KMS-11 (cell line): ENCODE measurements around the gene MUC5AC.

ENCODE experiments used
- H2AFZ ChIP-seq: fragments of 200-600 bp; sonication (generic); 2 replicates; pipeline ENCODE4 v1.6.1; 2016; ENCODE audit warnings: antibody characterized with exemption, mixed run types, low read depth
- H3K27ac ChIP-seq: fragments of 200-600 bp; sonication (generic); 2 replicates; pipeline ENCODE4 v1.6.1; 2016; ENCODE audit warnings: mild to moderate bottlenecking, mixed run types
- H3K27me3 ChIP-seq: fragments of 200-600 bp; sonication (generic); 2 replicates; pipeline ENCODE4 v1.6.1; 2017; ENCODE audit warnings: mild to moderate bottlenecking, low read depth, mixed run types, moderate library complexity; ENCODE audit not compliant: insufficient read depth
- H3K36me3 ChIP-seq: fragments of 200-600 bp; sonication (generic); 2 replicates; pipeline ENCODE4 v1.6.1; 2017; ENCODE audit warnings: mild to moderate bottlenecking, mixed run types; ENCODE audit not compliant: insufficient read depth
- H3K4me1 ChIP-seq: fragments of 200-600 bp; sonication (generic); 2 replicates; pipeline ENCODE4 v1.6.1; 2016; ENCODE audit warnings: mild to moderate bottlenecking, low read depth, mixed run types; ENCODE audit not compliant: poor library complexity, severe bottlenecking
- H3K4me2 ChIP-seq: fragments of 200-600 bp; sonication (generic); 2 replicates; pipeline ENCODE4 v1.7.0; 2016; ENCODE audit warnings: mild to moderate bottlenecking, mixed run types
- H3K4me3 ChIP-seq: fragments of 200-600 bp; sonication (generic); IDR thresholded peaks from 2 replicates; pipeline ENCODE4 v1.6.1; 2017; ENCODE audit warnings: low read depth, low read length, mixed read lengths; ENCODE audit not compliant: insufficient read depth
- H3K79me2 ChIP-seq: fragments of 200-600 bp; sonication (generic); 2 replicates; pipeline ENCODE4 v1.6.1; 2016; ENCODE audit warnings: low read depth, mixed run types; ENCODE audit not compliant: insufficient read depth
- H3K9ac ChIP-seq: fragments of 200-600 bp; sonication (generic); 2 replicates; pipeline ENCODE4 v1.6.1; 2016; ENCODE audit warnings: mild to moderate bottlenecking, mixed run types
- H4K20me1 ChIP-seq: fragments of 200-600 bp; sonication (generic); 2 replicates; pipeline ENCODE4 v1.6.1; 2016; ENCODE audit warnings: mild to moderate bottlenecking, mixed run types; ENCODE audit not compliant: insufficient read depth
- CTCF ChIP-seq: fragments of 200-600 bp; sonication (generic); conservative IDR thresholded peaks from 2 replicates; pipeline ENCODE4 v1.6.1; 2017; ENCODE audit warnings: low read depth, mild to moderate bottlenecking, antibody characterized with exemption, low read length, moderate library complexity, mixed read lengths

The MUC5AC gene

GRCh38 chr11:1119604-1120146, 38.1 kb upstream of the MUC5AC start:
- Histone ChIP-seq H3K27me3 (peaks cover 71% of the 10 kb centered on the region), H3K4me2 (no peak overlapping the region), H3K79me2 (no peaks in the 10 kb centered on the region), H3K4me1 (no peaks in the 10 kb centered on the region), H3K36me3 (no peaks in the 10 kb centered on the region), H4K20me1 (no peaks in the 10 kb centered on the region), H2AFZ (no peak overlapping the region), H3K4me3 (no peak overlapping the region), H3K9ac (no peak overlapping the region), H3K27ac (no peak overlapping the region)
- no peak for TF ChIP-seq CTCF

GRCh38 chr11:1120532-1121330, 37.0 kb upstream of the MUC5AC start:
- Histone ChIP-seq H3K36me3 (no peaks in the 10 kb centered on the region), H3K4me1 (no peaks in the 10 kb centered on the region), H3K4me2 (no peak overlapping the region), H2AFZ (no peak overlapping the region), H3K79me2 (no peaks in the 10 kb centered on the region), H3K9ac (no peak overlapping the region), H3K4me3 (no peak overlapping the region), H3K27ac (no peak overlapping the region), H3K27me3 (peaks cover 63% of the 10 kb centered on the region), H4K20me1 (no peaks in the 10 kb centered on the region)
- TF ChIP-seq CTCF: no peak

GRCh38 chr11:1121331-1121812, 36.4 kb upstream of the MUC5AC start:
- Histone ChIP-seq H3K9ac (no peak overlapping the region), H2AFZ (no peak overlapping the region), H3K4me3 (no peak overlapping the region), H3K27me3 (peaks cover 58% of the 10 kb centered on the region), H3K4me1 (no peaks in the 10 kb centered on the region), H4K20me1 (no peaks in the 10 kb centered on the region), H3K36me3 (no peaks in the 10 kb centered on the region), H3K27ac (no peak overlapping the region), H3K4me2 (no peak overlapping the region), H3K79me2 (no peaks in the 10 kb centered on the region)
- no peak for TF ChIP-seq CTCF

GRCh38 chr11:1121813-1122663, 35.7 kb upstream of the MUC5AC start:
- H3K27me3 ChIP-seq: peaks cover 53% of the 10 kb centered on the region
- no peak overlapping the region for H3K9ac ChIP-seq
- no peak overlapping the region for H2AFZ ChIP-seq
- no peak overlapping the region for H3K27ac ChIP-seq
- H3K4me2 ChIP-seq: no peak overlapping the region
- no peaks in the 10 kb centered on the region for H3K36me3 ChIP-seq
- no peaks in the 10 kb centered on the region for H3K79me2 ChIP-seq
- no peaks in the 10 kb centered on the region for H3K4me1 ChIP-seq
- TF ChIP-seq CTCF: no peak
- H4K20me1 ChIP-seq: no peaks in the 10 kb centered on the region
- H3K4me3 ChIP-seq: no peak overlapping the region
